HCT116 (cell line): ENCODE data around the gene CEP112. TPM values are rescaled to one million over a fixed set of nuclear protein-coding genes. Genes with fewer than 3 reads are reported as not detected.
A peak's percentile ranks its signal among the peaks of the same experiment; 100 is the strongest.

Experiments used
- CEBPB ChIP-seq: IDR thresholded peaks from 2 replicates; pipeline ENCODE4 v1.6.1; 2012; ENCODE audit warnings: low read depth
- EGR1 ChIP-seq: IDR thresholded peaks from 2 replicates; pipeline ENCODE4 v1.6.1; 2012; ENCODE audit warnings: low read depth
- EZH2 ChIP-seq: fragments of 200-600 bp; sonication (generic); IDR thresholded peaks from 2 replicates; pipeline ENCODE4 v1.6.1; 2017; ENCODE audit warnings: antibody characterized with exemption, mixed run types
- JUND ChIP-seq: IDR thresholded peaks from 2 replicates; pipeline ENCODE4 v1.6.1; 2012
- POLR2A ChIP-seq: IDR thresholded peaks from 2 replicates; pipeline ENCODE4 v1.7.0; 2011; ENCODE audit warnings: borderline replicate concordance; ENCODE audit not compliant: insufficient read depth, insufficient read length; ENCODE audit errors: extremely low read depth
- RAD21 ChIP-seq: IDR thresholded peaks from 2 replicates; pipeline ENCODE4 v1.6.1; 2012; ENCODE audit warnings: low read depth, mild to moderate bottlenecking
- ZNF274 ChIP-seq: fragments of 200-500 bp; sonication (Bioruptor generic); IDR thresholded peaks from 2 replicates; pipeline ENCODE4 v1.6.1; 2014; ENCODE audit warnings: mild to moderate bottlenecking, low read depth, low read length, inconsistent platforms
- total RNA-seq: library from RNA; stranded (reverse); gene quantifications from one replicate; pipeline ENCODE4 v1.2.1, GENCODE V29; 2021; ENCODE audit not compliant: unreplicated experiment
- TF ChIP-seq, protein P1 (sequence below), 3 experiments: fragments of 200-600 bp in 1 of 3; sonication (generic) in 1 of 3; IDR thresholded peaks in 2 of 3; conservative IDR thresholded peaks in 1 of 3; 2 replicates each; pipeline ENCODE4 v1.5.1; 2012 to 2017; ENCODE audit warnings: low read depth in 2 of 3, low read length in 2 of 3, antibody characterized with exemption in 1 of 3, borderline replicate concordance in 1 of 3, control low read depth in 1 of 3, mild to moderate bottlenecking in 1 of 3, mixed read lengths in 1 of 3, mixed run types in 1 of 3, moderate library complexity in 1 of 3; ENCODE audit not compliant: insufficient read depth in 1 of 3
- TF ChIP-seq, protein P2 (sequence below): IDR thresholded peaks from 2 replicates; pipeline ENCODE4 v1.6.1; 2012
- TF ChIP-seq, protein P3 (sequence below): IDR thresholded peaks from 2 replicates; pipeline ENCODE4 v1.6.1; 2012; ENCODE audit warnings: low read depth

Gene CEP112
- total RNA-seq, 1 experiment from 2014 or later: 10.9 TPM

DNA sequence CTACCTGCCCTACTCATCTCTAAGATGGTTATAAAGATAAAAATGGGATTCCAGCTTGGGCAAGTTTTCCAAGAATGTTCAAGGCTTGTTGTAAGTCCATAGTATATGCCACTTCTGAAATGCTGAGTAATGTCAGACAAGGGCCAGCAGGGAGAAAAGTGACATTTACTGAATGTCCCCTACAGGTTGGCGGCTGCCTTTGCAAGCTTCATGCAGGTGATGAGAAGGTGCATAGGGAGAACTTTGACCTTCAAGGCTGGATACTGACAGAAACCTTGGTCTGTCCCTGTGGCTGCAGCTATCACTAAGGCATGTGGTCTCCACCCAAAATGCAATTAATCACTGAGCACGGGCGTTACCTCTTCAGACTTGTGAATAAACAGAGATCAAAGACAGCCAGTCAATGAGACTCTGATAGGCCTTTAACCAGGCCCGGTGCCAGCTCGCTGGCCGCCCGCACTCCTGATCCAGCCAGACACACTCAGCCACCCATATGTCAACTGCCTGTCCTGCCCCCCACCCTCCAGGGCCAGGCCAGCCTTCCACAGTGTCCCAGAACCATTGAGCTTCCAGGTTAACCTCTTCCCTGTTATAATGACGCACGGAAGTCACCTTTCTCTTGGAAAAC lies 603.6 kb downstream of the CEP112 start (continued):
- TF ChIP-seq, protein P1, sequence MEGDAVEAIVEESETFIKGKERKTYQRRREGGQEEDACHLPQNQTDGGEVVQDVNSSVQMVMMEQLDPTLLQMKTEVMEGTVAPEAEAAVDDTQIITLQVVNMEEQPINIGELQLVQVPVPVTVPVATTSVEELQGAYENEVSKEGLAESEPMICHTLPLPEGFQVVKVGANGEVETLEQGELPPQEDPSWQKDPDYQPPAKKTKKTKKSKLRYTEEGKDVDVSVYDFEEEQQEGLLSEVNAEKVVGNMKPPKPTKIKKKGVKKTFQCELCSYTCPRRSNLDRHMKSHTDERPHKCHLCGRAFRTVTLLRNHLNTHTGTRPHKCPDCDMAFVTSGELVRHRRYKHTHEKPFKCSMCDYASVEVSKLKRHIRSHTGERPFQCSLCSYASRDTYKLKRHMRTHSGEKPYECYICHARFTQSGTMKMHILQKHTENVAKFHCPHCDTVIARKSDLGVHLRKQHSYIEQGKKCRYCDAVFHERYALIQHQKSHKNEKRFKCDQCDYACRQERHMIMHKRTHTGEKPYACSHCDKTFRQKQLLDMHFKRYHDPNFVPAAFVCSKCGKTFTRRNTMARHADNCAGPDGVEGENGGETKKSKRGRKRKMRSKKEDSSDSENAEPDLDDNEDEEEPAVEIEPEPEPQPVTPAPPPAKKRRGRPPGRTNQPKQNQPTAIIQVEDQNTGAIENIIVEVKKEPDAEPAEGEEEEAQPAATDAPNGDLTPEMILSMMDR (IDR thresholded peaks at IDR 0.05 in 2 of 3, conservative IDR thresholded peaks at IDR 0.05 in 1 of 3; ENCODE audit: borderline replicate concordance in 1 of 3, insufficient read depth in 1 of 3, low read depth in 2 of 3, low read length in 2 of 3): peak; percentile 7 to 71 (median 67); a peak in 5 of 6 replicates
- TF ChIP-seq POLR2A (no peak), CEBPB (no peak; the same call in 1 of the 2 replicates), EGR1 (no peak), RAD21 (peak; percentile 39; the same call in 1 of the 2 replicates), ZNF274 (no peak), EZH2 (no peak), JUND (no peak; the same call in 1 of the 2 replicates)
- TF ChIP-seq, protein P2, sequence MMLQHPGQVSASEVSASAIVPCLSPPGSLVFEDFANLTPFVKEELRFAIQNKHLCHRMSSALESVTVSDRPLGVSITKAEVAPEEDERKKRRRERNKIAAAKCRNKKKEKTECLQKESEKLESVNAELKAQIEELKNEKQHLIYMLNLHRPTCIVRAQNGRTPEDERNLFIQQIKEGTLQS: no peak
- TF ChIP-seq, protein P3, sequence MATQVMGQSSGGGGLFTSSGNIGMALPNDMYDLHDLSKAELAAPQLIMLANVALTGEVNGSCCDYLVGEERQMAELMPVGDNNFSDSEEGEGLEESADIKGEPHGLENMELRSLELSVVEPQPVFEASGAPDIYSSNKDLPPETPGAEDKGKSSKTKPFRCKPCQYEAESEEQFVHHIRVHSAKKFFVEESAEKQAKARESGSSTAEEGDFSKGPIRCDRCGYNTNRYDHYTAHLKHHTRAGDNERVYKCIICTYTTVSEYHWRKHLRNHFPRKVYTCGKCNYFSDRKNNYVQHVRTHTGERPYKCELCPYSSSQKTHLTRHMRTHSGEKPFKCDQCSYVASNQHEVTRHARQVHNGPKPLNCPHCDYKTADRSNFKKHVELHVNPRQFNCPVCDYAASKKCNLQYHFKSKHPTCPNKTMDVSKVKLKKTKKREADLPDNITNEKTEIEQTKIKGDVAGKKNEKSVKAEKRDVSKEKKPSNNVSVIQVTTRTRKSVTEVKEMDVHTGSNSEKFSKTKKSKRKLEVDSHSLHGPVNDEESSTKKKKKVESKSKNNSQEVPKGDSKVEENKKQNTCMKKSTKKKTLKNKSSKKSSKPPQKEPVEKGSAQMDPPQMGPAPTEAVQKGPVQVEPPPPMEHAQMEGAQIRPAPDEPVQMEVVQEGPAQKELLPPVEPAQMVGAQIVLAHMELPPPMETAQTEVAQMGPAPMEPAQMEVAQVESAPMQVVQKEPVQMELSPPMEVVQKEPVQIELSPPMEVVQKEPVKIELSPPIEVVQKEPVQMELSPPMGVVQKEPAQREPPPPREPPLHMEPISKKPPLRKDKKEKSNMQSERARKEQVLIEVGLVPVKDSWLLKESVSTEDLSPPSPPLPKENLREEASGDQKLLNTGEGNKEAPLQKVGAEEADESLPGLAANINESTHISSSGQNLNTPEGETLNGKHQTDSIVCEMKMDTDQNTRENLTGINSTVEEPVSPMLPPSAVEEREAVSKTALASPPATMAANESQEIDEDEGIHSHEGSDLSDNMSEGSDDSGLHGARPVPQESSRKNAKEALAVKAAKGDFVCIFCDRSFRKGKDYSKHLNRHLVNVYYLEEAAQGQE: no peak
